Sigmoid colon (tissue), 4 donors: ENCODE measurements around the gene CNOT1.

Experiments
- EP300 ChIP-seq, 4 donors: sonication (generic); formaldehyde crosslinking; IDR thresholded peaks; one replicate each; pipeline ENCODE4 v1.6.1; 2017; ENCODE audit warnings: antibody characterized with exemption in 4 of 4
- POLR2A ChIP-seq, 2 donors: fragments of 450-650 bp; IDR thresholded peaks; one replicate each; pipeline ENCODE4 v1.6.1; 2016; ENCODE audit warnings: antibody characterized with exemption in 2 of 2, mild to moderate bottlenecking in 2 of 2, moderate library complexity in 2 of 2
- POLR2AphosphoS5 ChIP-seq, 4 donors: sonication (generic); formaldehyde crosslinking; IDR thresholded peaks; one replicate each; pipeline ENCODE4 v1.6.1; 2017; ENCODE audit warnings: antibody characterized with exemption in 4 of 4
- TF ChIP-seq, protein P1 (sequence below), 4 experiments: fragments of 450-650 bp in 3 of 4; fragments of 200-600 bp in 1 of 4; IDR thresholded peaks; one replicate each; pipeline ENCODE4 v1.5.1; 2016 to 2019; ENCODE audit warnings: antibody characterized with exemption in 4 of 4, mild to moderate bottlenecking in 3 of 4, moderate library complexity in 2 of 4

GRCh38 chr16:58509256-58510096 is 120.2 kb downstream of the CNOT1 start:
- TF ChIP-seq POLR2A (IDR thresholded peaks at IDR 0.05) (no peak), POLR2AphosphoS5 (IDR thresholded peaks at IDR 0.05) (no peak), EP300 (IDR thresholded peaks at IDR 0.05) (no peak)
- TF ChIP-seq, protein P1, sequence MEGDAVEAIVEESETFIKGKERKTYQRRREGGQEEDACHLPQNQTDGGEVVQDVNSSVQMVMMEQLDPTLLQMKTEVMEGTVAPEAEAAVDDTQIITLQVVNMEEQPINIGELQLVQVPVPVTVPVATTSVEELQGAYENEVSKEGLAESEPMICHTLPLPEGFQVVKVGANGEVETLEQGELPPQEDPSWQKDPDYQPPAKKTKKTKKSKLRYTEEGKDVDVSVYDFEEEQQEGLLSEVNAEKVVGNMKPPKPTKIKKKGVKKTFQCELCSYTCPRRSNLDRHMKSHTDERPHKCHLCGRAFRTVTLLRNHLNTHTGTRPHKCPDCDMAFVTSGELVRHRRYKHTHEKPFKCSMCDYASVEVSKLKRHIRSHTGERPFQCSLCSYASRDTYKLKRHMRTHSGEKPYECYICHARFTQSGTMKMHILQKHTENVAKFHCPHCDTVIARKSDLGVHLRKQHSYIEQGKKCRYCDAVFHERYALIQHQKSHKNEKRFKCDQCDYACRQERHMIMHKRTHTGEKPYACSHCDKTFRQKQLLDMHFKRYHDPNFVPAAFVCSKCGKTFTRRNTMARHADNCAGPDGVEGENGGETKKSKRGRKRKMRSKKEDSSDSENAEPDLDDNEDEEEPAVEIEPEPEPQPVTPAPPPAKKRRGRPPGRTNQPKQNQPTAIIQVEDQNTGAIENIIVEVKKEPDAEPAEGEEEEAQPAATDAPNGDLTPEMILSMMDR (IDR thresholded peaks at IDR 0.05) = no peak
